Naive B cell (primary cell): ENCODE measurements around the gene WDR75. TPM values are rescaled to one million over a fixed set of nuclear protein-coding genes. Genes with fewer than 3 reads are reported as not detected.
"Not testable (repeated sequence)": the region's sequence is repeated elsewhere in the genome, so short reads cannot be mapped to it uniquely, and the experiment has no call there.

Experiments used
- ATAC-seq, 2 donors: fragments of 150-1000 bp; cut with Tn5 transposase; 2 replicates each; pipeline ENCODE4 v1.10.0; 2021; ENCODE audit warnings: low read depth in 2 of 2, mild to moderate bottlenecking in 2 of 2, moderate library complexity in 2 of 2
- DNase-seq: peaks from one replicate; pipeline ENCODE4 v3.0.0; 2022
- H3K27ac Mint-ChIP-seq, 6 donors: one replicate each; pipeline ENCODE4 v1.8.0; 2020 to 2022; ENCODE audit warnings: mild to moderate bottlenecking in 6 of 6, mixed read lengths in 6 of 6, moderate library complexity in 5 of 6, inconsistent platforms in 2 of 6
- H3K27me3 Mint-ChIP-seq, 3 donors: one replicate each; pipeline ENCODE4 v1.8.0; 2021 to 2022; ENCODE audit warnings: mixed read lengths in 3 of 3, mild to moderate bottlenecking in 1 of 3
- H3K36me3 Mint-ChIP-seq, 2 donors: one replicate each; pipeline ENCODE4 v1.8.0; 2020 to 2022; ENCODE audit warnings: mixed read lengths in 2 of 2, inconsistent platforms in 1 of 2, mild to moderate bottlenecking in 1 of 2
- H3K4me1 Mint-ChIP-seq, 3 donors: one replicate each; pipeline ENCODE4 v1.8.0; 2020 to 2022; ENCODE audit warnings: mixed read lengths in 3 of 3, inconsistent platforms in 1 of 3, mild to moderate bottlenecking in 1 of 3, moderate library complexity in 1 of 3
- H3K4me3 Mint-ChIP-seq, 8 donors: one replicate each; pipeline ENCODE4 v1.8.0; 2020 to 2022; ENCODE audit warnings: mild to moderate bottlenecking in 8 of 8, mixed read lengths in 8 of 8, moderate library complexity in 8 of 8, inconsistent platforms in 2 of 8
- H3K9me3 Mint-ChIP-seq, 7 donors: one replicate each; pipeline ENCODE4 v1.8.0; 2020 to 2022; ENCODE audit warnings: mixed read lengths in 7 of 7, mild to moderate bottlenecking in 5 of 7, inconsistent platforms in 2 of 7, moderate library complexity in 1 of 7
- polyA plus RNA-seq, 6 donors: library from polyadenylated mRNA; unstranded; fragments of 300-500 nt; fragmentation: Illumina TruSeq; gene quantifications; one replicate each; pipeline ENCODE4 v1.2.3, GENCODE V29; 2021; ENCODE audit warnings: low read depth in 6 of 6

The WDR75 gene
- polyA plus RNA-seq, 6 donors from 2014 or later = 3.9 to 15.5 (median 13.8) TPM

GRCh38 chr2:189421644-189422043 lies 19.6 kb upstream of the WDR75 start:
- DNase-seq = no peak
- peaks cover 0 to 13% (median 9%) of the 10 kb centered on the region in 3 donors for H3K27me3 Mint-ChIP-seq

GRCh38 chr2:189424961-189425360 lies 16.3 kb upstream of the WDR75 start:
- peaks cover 0 to 15% (median 4%) of the 10 kb centered on the region in 3 donors for H3K27me3 Mint-ChIP-seq
- no peaks in the 10 kb centered on the region for H3K9me3 Mint-ChIP-seq
- H3K27ac Mint-ChIP-seq = peak overlapping the region in 1 of 6 donors; percentile 35
- no peak overlapping the region for H3K4me3 Mint-ChIP-seq
- peaks cover 7 to 9% of the 10 kb centered on the region in 2 donors for H3K36me3 Mint-ChIP-seq
- no peak for ATAC-seq
- H3K4me1 Mint-ChIP-seq = no peaks in the 10 kb centered on the region
- DNase-seq = no peak

More at GRCh38 chr2:189421644-189422043, 19.6 kb upstream of the WDR75 start:
- H3K4me3 Mint-ChIP-seq = no peak overlapping the region
- ATAC-seq = no peak
- no peak overlapping the region for H3K27ac Mint-ChIP-seq
- H3K4me1 Mint-ChIP-seq = no peaks in the 10 kb centered on the region
- peaks cover 5 to 7% of the 10 kb centered on the region in 2 donors for H3K36me3 Mint-ChIP-seq
- H3K9me3 Mint-ChIP-seq = no peaks in the 10 kb centered on the region

- Mint-ChIP-seq H3K36me3 (peaks cover 7 to 9% of the 10 kb centered on the region in 2 donors), H3K4me1 (no peaks in the 10 kb centered on the region), H3K27ac (no peak overlapping the region), H3K9me3 (no peaks in the 10 kb centered on the region), H3K4me3 (no peak overlapping the region), H3K27me3 (peaks cover 0 to 19% (median 7%) of the 10 kb centered on the region in 3 donors)
- no peak for DNase-seq
- ATAC-seq = no peak
Observed at GRCh38 chr2:189425676-189426075, 15.6 kb upstream of the WDR75 start.

- Mint-ChIP-seq H3K27me3 (peaks cover 0 to 24% (median 16%) of the 10 kb centered on the region in 3 donors), H3K27ac (no peak overlapping the region), H3K36me3 (peaks cover 4 to 9% of the 10 kb centered on the region in 2 donors), H3K4me3 (no peak overlapping the region), H3K4me1 (no peaks in the 10 kb centered on the region), H3K9me3 (no peaks in the 10 kb centered on the region)
- ATAC-seq = no peak
- no peak for DNase-seq
Observed at GRCh38 chr2:189426886-189427285, 14.4 kb upstream of the WDR75 start.

- Mint-ChIP-seq H3K27ac (no peak overlapping the region), H3K27me3 (peaks cover 0 to 29% (median 22%) of the 10 kb centered on the region in 3 donors), H3K9me3 (no peaks in the 10 kb centered on the region), H3K4me1 (no peaks in the 10 kb centered on the region), H3K4me3 (no peak overlapping the region), H3K36me3 (peaks cover 0 to 9% of the 10 kb centered on the region in 2 donors)
- no peak for ATAC-seq
- no peak for DNase-seq
Observed at GRCh38 chr2:189427872-189428271, 13.4 kb upstream of the WDR75 start.

- H3K4me3 Mint-ChIP-seq, DNase-seq, H3K9me3 Mint-ChIP-seq, H3K4me1 Mint-ChIP-seq, H3K36me3 Mint-ChIP-seq, H3K27ac Mint-ChIP-seq, ATAC-seq: not testable (repeated sequence)
- H3K27me3 Mint-ChIP-seq = peaks cover 0 to 35% (median 30%) of the 10 kb centered on the region in 3 donors
Observed at GRCh38 chr2:189430448-189430847, 10.8 kb upstream of the WDR75 start.

- H3K36me3 Mint-ChIP-seq, H3K27ac Mint-ChIP-seq, DNase-seq, H3K4me3 Mint-ChIP-seq, H3K9me3 Mint-ChIP-seq, ATAC-seq: not testable (repeated sequence)
- H3K27me3 Mint-ChIP-seq = peaks cover 0 to 23% (median 22%) of the 10 kb centered on the region in 3 donors
- H3K4me1 Mint-ChIP-seq = peaks cover 0 to 14% (median 0%) of the 10 kb centered on the region in 3 donors
Observed at GRCh38 chr2:189435803-189436202, 5.5 kb upstream of the WDR75 start.

GRCh38 chr2:189437926-189438325 lies 3.3 kb upstream of the WDR75 start:
- Mint-ChIP-seq H3K4me3 (peak overlapping the region in 1 of 8 donors; percentile 71), H3K27ac (peak overlapping the region in 1 of 6 donors; percentile 20), H3K9me3 (no peaks in the 10 kb centered on the region), H3K4me1 (peaks cover 0 to 15% (median 0%) of the 10 kb centered on the region in 3 donors), H3K27me3 (peaks cover 0 to 7% (median 5%) of the 10 kb centered on the region in 3 donors), H3K36me3 (no peaks in the 10 kb centered on the region)
- no peak for ATAC-seq
- DNase-seq = peak; percentile 19

- H3K9me3 Mint-ChIP-seq = no peaks in the 10 kb centered on the region
- H3K4me1 Mint-ChIP-seq = peaks cover 0 to 15% (median 0%) of the 10 kb centered on the region in 3 donors
- no peaks in the 10 kb centered on the region for H3K36me3 Mint-ChIP-seq
- peak overlapping the region in 2 of 6 donors; percentile 33 to 70 for H3K27ac Mint-ChIP-seq
- ATAC-seq = no peak
- no peak for DNase-seq
- no peaks in the 10 kb centered on the region for H3K27me3 Mint-ChIP-seq
- H3K4me3 Mint-ChIP-seq = peak overlapping the region in 2 of 8 donors; percentile 40 to 76
Observed at GRCh38 chr2:189439342-189439741, 1.9 kb upstream of the WDR75 start.

- DNase-seq (no peak), ATAC-seq (peak; percentile 9 to 12)
- Mint-ChIP-seq H3K9me3 (no peaks in the 10 kb centered on the region), H3K27me3 (no peaks in the 10 kb centered on the region), H3K4me1 (peaks cover 0 to 15% (median 0%) of the 10 kb centered on the region in 3 donors), H3K4me3 (peak overlapping the region in 4 of 8 donors; percentile 96 to 100 (median 99)), H3K36me3 (no peaks in the 10 kb centered on the region), H3K27ac (peak overlapping the region; percentile 99 to 100 (median 100))
Observed at GRCh38 chr2:189440644-189440946, 679 bp upstream of the WDR75 start.

- H3K36me3 Mint-ChIP-seq = no peaks in the 10 kb centered on the region
- peaks cover 0 to 18% (median 8%) of the 10 kb centered on the region in 3 donors for H3K4me1 Mint-ChIP-seq
- no peaks in the 10 kb centered on the region for H3K9me3 Mint-ChIP-seq
- H3K27me3 Mint-ChIP-seq = no peaks in the 10 kb centered on the region
- peak; percentile 52 to 57 for ATAC-seq
- H3K27ac Mint-ChIP-seq = peak overlapping the region; percentile 99 to 100 (median 100)
- peak overlapping the region in 4 of 8 donors; percentile 96 to 100 (median 99) for H3K4me3 Mint-ChIP-seq
- DNase-seq = no peak
Observed at GRCh38 chr2:189441709-189442074, 418 bp downstream of the WDR75 start.

GRCh38 chr2:189442468-189442867 lies 1.2 kb downstream of the WDR75 start:
- H3K4me3 Mint-ChIP-seq = peak overlapping the region in 2 of 8 donors; percentile 41 to 61
- DNase-seq = no peak
- H3K4me1 Mint-ChIP-seq = peaks cover 0 to 18% (median 8%) of the 10 kb centered on the region in 3 donors

GRCh38 chr2:189444322-189444721 lies 3.0 kb downstream of the WDR75 start:
- H3K4me1 Mint-ChIP-seq = peaks cover 0 to 12% (median 8%) of the 10 kb centered on the region in 3 donors
- no peak overlapping the region for H3K27ac Mint-ChIP-seq
- no peaks in the 10 kb centered on the region for H3K27me3 Mint-ChIP-seq
- no peak for DNase-seq
- H3K4me3 Mint-ChIP-seq = no peak overlapping the region
- no peaks in the 10 kb centered on the region for H3K9me3 Mint-ChIP-seq
- H3K36me3 Mint-ChIP-seq = peaks cover 0 to 6% of the 10 kb centered on the region in 2 donors
- no peak for ATAC-seq

More at GRCh38 chr2:189442468-189442867, 1.2 kb downstream of the WDR75 start:
- H3K36me3 Mint-ChIP-seq = no peaks in the 10 kb centered on the region
- no peak overlapping the region for H3K27ac Mint-ChIP-seq
- ATAC-seq = no peak
- no peaks in the 10 kb centered on the region for H3K9me3 Mint-ChIP-seq
- H3K27me3 Mint-ChIP-seq = no peaks in the 10 kb centered on the region

GRCh38 chr2:189446780-189447179 lies 5.5 kb downstream of the WDR75 start:
- Mint-ChIP-seq H3K36me3 (peaks cover 0 to 13% of the 10 kb centered on the region in 2 donors), H3K9me3 (no peaks in the 10 kb centered on the region)

More at GRCh38 chr2:189446780-189447179, 5.5 kb downstream of the WDR75 start:
- H3K4me1 Mint-ChIP-seq = peaks cover 0 to 8% (median 3%) of the 10 kb centered on the region in 3 donors
- no peak for ATAC-seq
- DNase-seq = no peak
- no peak overlapping the region for H3K4me3 Mint-ChIP-seq
- peak overlapping the region in 1 of 6 donors; percentile 51 for H3K27ac Mint-ChIP-seq
- no peaks in the 10 kb centered on the region for H3K27me3 Mint-ChIP-seq
